ENCODE data around the gene CHST10. TPM values are rescaled to one million over a fixed set of nuclear protein-coding genes. Genes with fewer than 3 reads are reported as not detected.

CHST10 gene
- total RNA-seq, 1 donor from 2014 or later, result 25.8 TPM

DNA sequence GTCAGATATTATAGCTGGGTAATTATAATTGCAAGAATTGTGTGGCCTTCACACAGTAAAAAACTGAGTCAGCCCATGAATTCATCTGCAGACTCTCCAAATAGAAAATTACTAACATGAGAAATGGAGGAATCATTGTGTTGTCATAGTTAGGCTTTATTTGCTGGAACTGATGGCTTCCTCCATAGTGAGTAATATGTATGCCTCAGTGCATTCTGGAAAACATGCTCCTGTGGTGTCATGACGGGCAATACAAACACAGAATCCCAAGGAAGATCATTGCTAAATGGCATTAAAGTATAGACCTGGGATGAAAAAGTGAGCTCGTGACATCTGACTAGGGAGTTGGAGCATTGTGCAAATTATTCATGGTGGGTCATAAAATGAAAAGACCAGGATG lies 29.2 kb upstream of the CHST10 start:
- TF ChIP-seq, protein P1, sequence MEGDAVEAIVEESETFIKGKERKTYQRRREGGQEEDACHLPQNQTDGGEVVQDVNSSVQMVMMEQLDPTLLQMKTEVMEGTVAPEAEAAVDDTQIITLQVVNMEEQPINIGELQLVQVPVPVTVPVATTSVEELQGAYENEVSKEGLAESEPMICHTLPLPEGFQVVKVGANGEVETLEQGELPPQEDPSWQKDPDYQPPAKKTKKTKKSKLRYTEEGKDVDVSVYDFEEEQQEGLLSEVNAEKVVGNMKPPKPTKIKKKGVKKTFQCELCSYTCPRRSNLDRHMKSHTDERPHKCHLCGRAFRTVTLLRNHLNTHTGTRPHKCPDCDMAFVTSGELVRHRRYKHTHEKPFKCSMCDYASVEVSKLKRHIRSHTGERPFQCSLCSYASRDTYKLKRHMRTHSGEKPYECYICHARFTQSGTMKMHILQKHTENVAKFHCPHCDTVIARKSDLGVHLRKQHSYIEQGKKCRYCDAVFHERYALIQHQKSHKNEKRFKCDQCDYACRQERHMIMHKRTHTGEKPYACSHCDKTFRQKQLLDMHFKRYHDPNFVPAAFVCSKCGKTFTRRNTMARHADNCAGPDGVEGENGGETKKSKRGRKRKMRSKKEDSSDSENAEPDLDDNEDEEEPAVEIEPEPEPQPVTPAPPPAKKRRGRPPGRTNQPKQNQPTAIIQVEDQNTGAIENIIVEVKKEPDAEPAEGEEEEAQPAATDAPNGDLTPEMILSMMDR (IDR thresholded peaks at IDR 0.05; ENCODE audit: unreplicated experiment), result no peak
- Mint-ChIP-seq H3K4me3 (no peak overlapping the region), H3K27ac (no peak overlapping the region), H3K36me3 (no peaks in the 10 kb centered on the region), H3K9me3 (peaks cover 19% of the 10 kb centered on the region), H3K4me1 (no peaks in the 10 kb centered on the region), H3K27me3 (ENCODE audit: low read depth) (peaks cover 2% of the 10 kb centered on the region)
- no peak for DNase-seq (ENCODE audit: low spot score in 2 of 2, unreplicated experiment in 2 of 2)

DNA sequence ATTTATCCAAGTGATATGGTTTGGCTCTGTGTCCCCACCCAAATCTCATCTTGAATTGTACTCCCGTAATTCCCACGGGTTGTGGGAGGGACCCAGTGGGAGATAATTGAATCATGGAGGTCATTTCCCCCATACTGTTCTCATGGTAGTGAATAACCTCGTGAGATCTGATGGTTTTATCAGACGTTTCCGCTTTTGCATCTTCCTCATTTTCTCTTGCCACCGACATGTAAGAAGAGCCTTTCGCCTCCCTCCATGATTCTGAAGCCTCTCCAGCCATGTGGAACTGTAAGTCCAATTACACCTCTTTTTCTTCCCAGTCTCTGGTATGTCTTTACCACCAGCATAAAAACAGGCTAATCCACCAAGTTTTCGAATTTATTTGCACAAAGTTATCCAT lies 20.3 kb upstream of the CHST10 start:
- DNase-seq (ENCODE audit: low spot score in 2 of 2, unreplicated experiment in 2 of 2), result no peak
- TF ChIP-seq, protein P1 (IDR thresholded peaks at IDR 0.05; ENCODE audit: unreplicated experiment), result no peak
- H3K4me3 Mint-ChIP-seq, result no peak overlapping the region
- no peaks in the 10 kb centered on the region for H3K36me3 Mint-ChIP-seq
- H3K9me3 Mint-ChIP-seq, result no peaks in the 10 kb centered on the region
- H3K27ac Mint-ChIP-seq, result no peak overlapping the region
- peaks cover 16% of the 10 kb centered on the region for H3K27me3 Mint-ChIP-seq (ENCODE audit: low read depth)
- H3K4me1 Mint-ChIP-seq, result no peaks in the 10 kb centered on the region

DNA sequence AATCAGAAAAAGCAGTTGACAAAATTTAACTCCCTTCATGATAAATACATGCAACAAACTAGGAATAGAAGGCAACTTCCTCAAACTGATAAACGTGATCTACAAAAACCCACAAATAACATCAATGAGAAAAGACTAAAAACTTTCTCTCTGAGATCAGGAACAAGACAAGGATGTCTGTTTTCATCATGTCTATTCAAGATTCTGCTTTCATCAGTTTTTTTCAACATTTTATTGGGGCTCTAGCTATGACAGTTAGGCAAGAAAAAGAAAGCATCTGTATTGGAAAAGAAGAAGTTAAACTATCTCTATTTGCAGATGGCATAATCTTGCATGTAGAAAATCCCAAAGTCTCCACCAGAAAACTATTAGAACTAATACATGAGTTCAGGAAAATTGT lies 12.3 kb upstream of the CHST10 start:
- no peak overlapping the region for H3K27ac Mint-ChIP-seq
- no peaks in the 10 kb centered on the region for H3K36me3 Mint-ChIP-seq
- no peak for DNase-seq (ENCODE audit: low spot score in 2 of 2, unreplicated experiment in 2 of 2)
- peaks cover 20% of the 10 kb centered on the region for H3K27me3 Mint-ChIP-seq (ENCODE audit: low read depth)
- TF ChIP-seq, protein P1 (IDR thresholded peaks at IDR 0.05; ENCODE audit: unreplicated experiment), result no peak
- no peak overlapping the region for H3K4me3 Mint-ChIP-seq
- peaks cover 22% of the 10 kb centered on the region for H3K9me3 Mint-ChIP-seq
- peaks cover 4% of the 10 kb centered on the region for H3K4me1 Mint-ChIP-seq

DNA sequence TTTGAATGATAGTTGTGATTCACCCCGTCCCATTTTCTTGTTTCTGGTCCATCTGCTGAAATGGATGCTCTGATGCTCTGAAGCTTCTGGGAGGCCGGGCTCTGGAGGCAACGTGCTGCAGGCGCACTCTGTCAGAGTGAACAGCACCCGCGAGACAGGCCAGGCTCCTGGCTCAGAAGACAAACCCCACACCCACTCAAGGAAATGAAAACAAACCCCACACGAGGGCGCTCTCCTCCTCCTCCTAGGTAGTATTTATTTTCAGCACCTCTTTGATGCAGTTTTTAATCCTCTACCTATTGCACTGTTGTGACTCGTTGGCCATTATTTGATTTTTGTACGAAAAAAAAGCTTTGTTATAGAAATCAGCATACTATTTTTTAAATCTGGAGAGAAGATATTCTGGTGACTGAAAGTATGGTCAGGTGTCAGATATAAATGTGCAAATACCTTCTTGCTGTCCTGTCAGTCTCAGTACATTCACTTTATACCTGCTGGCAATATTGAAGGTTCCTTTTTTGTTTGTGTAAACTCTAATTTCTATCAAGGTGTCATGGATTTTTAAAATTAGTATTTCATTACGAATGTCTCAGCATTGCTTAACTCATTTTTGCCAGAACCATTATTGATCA lies 10.3 kb upstream of the CHST10 start:
- peaks cover 18% of the 10 kb centered on the region for H3K27me3 Mint-ChIP-seq (ENCODE audit: low read depth)
- DNase-seq (ENCODE audit: low spot score in 2 of 2, unreplicated experiment in 2 of 2), result no peak

DNA sequence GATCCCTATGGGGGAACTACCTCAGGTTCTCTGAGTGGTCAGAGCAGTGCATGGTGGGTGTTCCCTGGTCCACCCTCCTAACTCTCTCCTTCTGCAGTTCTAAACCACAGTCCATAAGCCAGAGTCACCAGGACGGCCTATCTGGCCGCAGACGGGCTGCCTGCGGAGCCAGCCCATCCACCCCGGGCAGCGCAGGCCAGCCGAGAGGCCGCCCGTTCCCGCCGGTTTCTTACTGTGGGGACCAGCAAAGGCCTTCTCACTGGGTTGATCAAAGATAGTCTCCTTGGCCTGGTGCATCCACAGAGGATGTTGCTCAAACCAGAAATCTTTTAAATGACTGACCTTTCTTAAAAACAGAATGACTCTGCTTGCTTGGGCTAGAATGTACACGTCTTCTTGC lies 9.6 kb upstream of the CHST10 start:
- Mint-ChIP-seq H3K4me1 (peaks cover 12% of the 10 kb centered on the region), H3K36me3 (no peaks in the 10 kb centered on the region)

More for the DNA sequence above, 10.3 kb upstream of the CHST10 start:
- Mint-ChIP-seq H3K36me3 (no peaks in the 10 kb centered on the region), H3K4me3 (no peak overlapping the region), H3K9me3 (peaks cover 22% of the 10 kb centered on the region), H3K27ac (no peak overlapping the region), H3K4me1 (peaks cover 12% of the 10 kb centered on the region)
- TF ChIP-seq, protein P1 (IDR thresholded peaks at IDR 0.05; ENCODE audit: unreplicated experiment), result no peak

More for the DNA sequence above, 9.6 kb upstream of the CHST10 start:
- Mint-ChIP-seq H3K27me3 (ENCODE audit: low read depth) (peaks cover 18% of the 10 kb centered on the region), H3K27ac (no peak overlapping the region), H3K9me3 (peaks cover 22% of the 10 kb centered on the region), H3K4me3 (no peak overlapping the region)
- TF ChIP-seq, protein P1 (IDR thresholded peaks at IDR 0.05; ENCODE audit: unreplicated experiment), result no peak
- DNase-seq (ENCODE audit: low spot score in 2 of 2, unreplicated experiment in 2 of 2), result no peak

Data from mesothelial cell of epicardium (in vitro differentiated cells).